KMS-11 (cell line): ENCODE data around the gene DNM3.

Experiments
- H2AFZ ChIP-seq: fragments of 200-600 bp; sonication (generic); 2 replicates; pipeline ENCODE4 v1.6.1; 2016; ENCODE audit warnings: antibody characterized with exemption, mixed run types, low read depth
- H3K27ac ChIP-seq: fragments of 200-600 bp; sonication (generic); 2 replicates; pipeline ENCODE4 v1.6.1; 2016; ENCODE audit warnings: mild to moderate bottlenecking, mixed run types
- H3K27me3 ChIP-seq: fragments of 200-600 bp; sonication (generic); 2 replicates; pipeline ENCODE4 v1.6.1; 2017; ENCODE audit warnings: mild to moderate bottlenecking, low read depth, mixed run types, moderate library complexity; ENCODE audit not compliant: insufficient read depth
- H3K36me3 ChIP-seq: fragments of 200-600 bp; sonication (generic); 2 replicates; pipeline ENCODE4 v1.6.1; 2017; ENCODE audit warnings: mild to moderate bottlenecking, mixed run types; ENCODE audit not compliant: insufficient read depth
- H3K4me1 ChIP-seq: fragments of 200-600 bp; sonication (generic); 2 replicates; pipeline ENCODE4 v1.6.1; 2016; ENCODE audit warnings: mild to moderate bottlenecking, low read depth, mixed run types; ENCODE audit not compliant: poor library complexity, severe bottlenecking
- H3K4me2 ChIP-seq: fragments of 200-600 bp; sonication (generic); 2 replicates; pipeline ENCODE4 v1.7.0; 2016; ENCODE audit warnings: mild to moderate bottlenecking, mixed run types
- H3K4me3 ChIP-seq: fragments of 200-600 bp; sonication (generic); IDR thresholded peaks from 2 replicates; pipeline ENCODE4 v1.6.1; 2017; ENCODE audit warnings: low read depth, low read length, mixed read lengths; ENCODE audit not compliant: insufficient read depth
- H3K79me2 ChIP-seq: fragments of 200-600 bp; sonication (generic); 2 replicates; pipeline ENCODE4 v1.6.1; 2016; ENCODE audit warnings: low read depth, mixed run types; ENCODE audit not compliant: insufficient read depth
- H3K9ac ChIP-seq: fragments of 200-600 bp; sonication (generic); 2 replicates; pipeline ENCODE4 v1.6.1; 2016; ENCODE audit warnings: mild to moderate bottlenecking, mixed run types
- H4K20me1 ChIP-seq: fragments of 200-600 bp; sonication (generic); 2 replicates; pipeline ENCODE4 v1.6.1; 2016; ENCODE audit warnings: mild to moderate bottlenecking, mixed run types; ENCODE audit not compliant: insufficient read depth
- CTCF ChIP-seq: fragments of 200-600 bp; sonication (generic); conservative IDR thresholded peaks from 2 replicates; pipeline ENCODE4 v1.6.1; 2017; ENCODE audit warnings: low read depth, mild to moderate bottlenecking, antibody characterized with exemption, low read length, moderate library complexity, mixed read lengths

The DNM3 gene

DNA sequence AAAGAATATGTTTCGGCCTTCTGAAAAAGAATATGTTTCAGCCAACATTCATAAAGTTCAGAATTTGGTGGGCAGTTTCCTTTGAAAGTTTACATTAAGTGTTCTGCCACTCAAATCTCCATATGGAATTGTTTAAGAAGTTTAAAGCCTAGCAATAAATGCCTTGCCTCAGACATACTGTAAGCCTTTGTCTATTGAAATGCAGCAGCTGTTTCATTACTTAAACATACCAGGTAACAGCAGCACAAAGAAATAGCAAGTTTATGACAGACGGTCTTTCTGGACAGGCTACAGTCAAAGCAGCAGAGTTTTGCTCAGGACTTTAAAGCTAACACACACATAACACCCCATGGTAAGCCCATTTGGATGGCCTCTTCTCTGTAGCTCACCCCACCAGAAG, 540.6 kb downstream of the DNM3 start:
- H2AFZ ChIP-seq, result no peak overlapping the region
- H3K4me2 ChIP-seq, result no peak overlapping the region

DNA sequence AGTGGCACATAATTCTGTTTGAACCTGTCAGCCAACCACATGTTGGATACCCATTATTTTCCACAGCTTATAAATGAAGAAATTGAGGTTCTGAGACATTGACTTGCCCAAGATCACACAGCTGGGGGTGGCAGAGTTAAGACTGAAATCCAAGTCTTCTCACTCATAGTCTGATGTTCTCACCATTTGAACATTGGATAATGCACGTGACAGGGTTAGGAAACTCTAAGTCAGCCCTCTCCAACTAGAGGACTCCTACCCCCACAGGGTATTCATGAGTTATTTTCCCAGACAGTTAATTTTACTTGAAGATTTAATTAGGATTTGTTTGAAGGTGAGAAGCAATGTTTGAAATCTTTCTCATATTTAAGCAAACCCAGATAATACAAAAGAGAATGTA, 541.1 kb downstream of the DNM3 start:
- Histone ChIP-seq H3K4me1 (no peaks in the 10 kb centered on the region), H3K4me3 (no peak overlapping the region), H3K36me3 (no peaks in the 10 kb centered on the region), H3K4me2 (no peak overlapping the region), H3K9ac (no peak overlapping the region), H2AFZ (no peak overlapping the region), H3K79me2 (no peaks in the 10 kb centered on the region), H3K27me3 (no peaks in the 10 kb centered on the region), H4K20me1 (no peaks in the 10 kb centered on the region), H3K27ac (no peak overlapping the region)
- no peak for TF ChIP-seq CTCF

More for the DNA sequence above, 540.6 kb downstream of the DNM3 start:
- no peak for TF ChIP-seq CTCF
- Histone ChIP-seq H3K4me1 (no peaks in the 10 kb centered on the region), H3K27ac (no peak overlapping the region), H3K4me3 (no peak overlapping the region), H3K9ac (no peak overlapping the region), H4K20me1 (no peaks in the 10 kb centered on the region), H3K79me2 (no peaks in the 10 kb centered on the region), H3K36me3 (no peaks in the 10 kb centered on the region), H3K27me3 (no peaks in the 10 kb centered on the region)

- no peak overlapping the region for H3K4me2 ChIP-seq
- H3K36me3 ChIP-seq, result no peaks in the 10 kb centered on the region
- H4K20me1 ChIP-seq, result no peaks in the 10 kb centered on the region
- no peaks in the 10 kb centered on the region for H3K79me2 ChIP-seq
- H3K27ac ChIP-seq, result no peak overlapping the region
- H3K4me1 ChIP-seq, result no peaks in the 10 kb centered on the region
- H3K4me3 ChIP-seq, result no peak overlapping the region
- no peaks in the 10 kb centered on the region for H3K27me3 ChIP-seq
- no peak for TF ChIP-seq CTCF
- H2AFZ ChIP-seq, result no peak overlapping the region
- no peak overlapping the region for H3K9ac ChIP-seq
These were observed 541.7 kb downstream of the DNM3 start for GRCh38 chr1:172382990-172383389.

DNA sequence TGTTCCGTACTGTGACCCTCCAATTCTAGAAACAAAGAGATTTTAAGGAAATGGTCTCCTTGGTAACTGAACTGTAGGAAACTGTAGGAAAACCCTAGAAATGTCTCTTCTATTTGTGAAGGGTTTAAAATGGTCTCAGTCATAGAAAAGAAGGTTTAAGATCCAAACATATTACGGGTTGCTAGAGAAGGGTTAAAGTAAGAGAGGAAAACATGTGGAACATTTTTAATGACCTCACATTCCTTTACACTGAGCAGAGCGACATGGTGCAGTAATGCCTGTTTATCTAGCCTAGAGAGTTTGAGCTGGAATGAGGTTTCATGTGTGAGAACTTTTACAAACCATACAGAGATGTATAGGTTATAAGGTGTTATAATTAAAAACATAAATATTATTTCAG, 542.2 kb downstream of the DNM3 start:
- Histone ChIP-seq H3K79me2 (no peaks in the 10 kb centered on the region), H3K36me3 (no peaks in the 10 kb centered on the region), H3K27me3 (no peaks in the 10 kb centered on the region), H3K4me1 (no peaks in the 10 kb centered on the region), H3K4me3 (no peak overlapping the region), H3K9ac (no peak overlapping the region), H3K27ac (no peak overlapping the region), H3K4me2 (no peak overlapping the region), H4K20me1 (no peaks in the 10 kb centered on the region), H2AFZ (no peak overlapping the region)
- no peak for TF ChIP-seq CTCF

DNA sequence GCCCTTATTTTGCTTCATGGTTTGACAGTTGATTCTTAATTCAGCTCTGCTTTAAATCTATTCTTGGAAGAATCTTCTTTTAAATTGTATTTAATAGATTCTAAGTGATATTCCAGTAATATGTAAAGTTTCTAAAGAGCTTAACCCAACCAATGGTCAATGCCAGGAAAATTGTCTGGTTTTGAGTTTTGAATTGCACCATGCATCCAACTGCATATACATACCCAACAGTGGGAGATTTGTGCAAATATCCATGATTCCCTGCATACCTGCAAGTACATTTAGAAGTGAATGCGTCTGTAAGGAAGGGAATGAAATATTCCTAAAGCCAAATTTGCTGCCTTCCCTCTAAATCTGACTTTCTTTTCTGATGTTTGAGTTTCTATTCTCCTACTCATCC, 543.4 kb downstream of the DNM3 start:
- H2AFZ ChIP-seq, result no peak overlapping the region
- H3K27ac ChIP-seq, result no peak overlapping the region
- no peaks in the 10 kb centered on the region for H3K36me3 ChIP-seq
- TF ChIP-seq CTCF, result no peak
- no peaks in the 10 kb centered on the region for H3K27me3 ChIP-seq
- no peaks in the 10 kb centered on the region for H4K20me1 ChIP-seq
- H3K79me2 ChIP-seq, result no peaks in the 10 kb centered on the region
- H3K4me2 ChIP-seq, result no peak overlapping the region
- no peak overlapping the region for H3K9ac ChIP-seq
- no peak overlapping the region for H3K4me3 ChIP-seq
- H3K4me1 ChIP-seq, result no peaks in the 10 kb centered on the region
